DND-41 (cell line): ENCODE data around the gene INPP5J.

Experiments used
- EZH2 ChIP-seq: IDR thresholded peaks from 3 replicates; pipeline ENCODE4 v1.6.1; 2012; ENCODE audit warnings: borderline replicate concordance, low read depth, mild to moderate bottlenecking, moderate library complexity, low read length, inconsistent platforms; ENCODE audit not compliant: severe bottlenecking
- TF ChIP-seq, protein P1 (sequence below): IDR thresholded peaks from 2 replicates; pipeline ENCODE4 v1.5.1; 2012; ENCODE audit warnings: borderline replicate concordance, low read length, moderate library complexity, mild to moderate bottlenecking; ENCODE audit not compliant: poor library complexity, severe bottlenecking; ENCODE audit errors: extremely low read depth

DNA sequence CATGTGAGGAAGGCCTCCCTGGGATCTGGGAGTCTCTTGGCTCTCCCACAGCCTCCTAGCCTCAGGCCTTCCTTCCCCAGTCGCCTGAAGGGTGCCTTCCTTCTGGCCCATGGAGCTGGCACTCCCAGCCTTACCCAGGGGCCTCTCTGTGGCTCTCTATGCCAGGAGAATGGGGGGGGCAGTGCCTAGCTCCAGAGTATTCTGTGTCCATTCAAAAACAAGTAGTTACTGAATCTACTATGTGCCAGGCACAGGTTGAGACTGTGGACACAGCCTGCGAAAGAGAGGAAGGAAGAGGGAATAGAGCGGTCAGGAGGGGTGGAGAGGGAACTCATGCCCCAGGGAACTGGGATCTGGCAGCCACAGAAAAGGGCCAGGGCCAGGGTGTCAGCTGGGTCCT, 20.3 kb downstream of the INPP5J start:
- TF ChIP-seq, protein P1, sequence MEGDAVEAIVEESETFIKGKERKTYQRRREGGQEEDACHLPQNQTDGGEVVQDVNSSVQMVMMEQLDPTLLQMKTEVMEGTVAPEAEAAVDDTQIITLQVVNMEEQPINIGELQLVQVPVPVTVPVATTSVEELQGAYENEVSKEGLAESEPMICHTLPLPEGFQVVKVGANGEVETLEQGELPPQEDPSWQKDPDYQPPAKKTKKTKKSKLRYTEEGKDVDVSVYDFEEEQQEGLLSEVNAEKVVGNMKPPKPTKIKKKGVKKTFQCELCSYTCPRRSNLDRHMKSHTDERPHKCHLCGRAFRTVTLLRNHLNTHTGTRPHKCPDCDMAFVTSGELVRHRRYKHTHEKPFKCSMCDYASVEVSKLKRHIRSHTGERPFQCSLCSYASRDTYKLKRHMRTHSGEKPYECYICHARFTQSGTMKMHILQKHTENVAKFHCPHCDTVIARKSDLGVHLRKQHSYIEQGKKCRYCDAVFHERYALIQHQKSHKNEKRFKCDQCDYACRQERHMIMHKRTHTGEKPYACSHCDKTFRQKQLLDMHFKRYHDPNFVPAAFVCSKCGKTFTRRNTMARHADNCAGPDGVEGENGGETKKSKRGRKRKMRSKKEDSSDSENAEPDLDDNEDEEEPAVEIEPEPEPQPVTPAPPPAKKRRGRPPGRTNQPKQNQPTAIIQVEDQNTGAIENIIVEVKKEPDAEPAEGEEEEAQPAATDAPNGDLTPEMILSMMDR: no peak
- no peak for TF ChIP-seq EZH2
